ENCODE data around the gene TMOD1.

DNA sequence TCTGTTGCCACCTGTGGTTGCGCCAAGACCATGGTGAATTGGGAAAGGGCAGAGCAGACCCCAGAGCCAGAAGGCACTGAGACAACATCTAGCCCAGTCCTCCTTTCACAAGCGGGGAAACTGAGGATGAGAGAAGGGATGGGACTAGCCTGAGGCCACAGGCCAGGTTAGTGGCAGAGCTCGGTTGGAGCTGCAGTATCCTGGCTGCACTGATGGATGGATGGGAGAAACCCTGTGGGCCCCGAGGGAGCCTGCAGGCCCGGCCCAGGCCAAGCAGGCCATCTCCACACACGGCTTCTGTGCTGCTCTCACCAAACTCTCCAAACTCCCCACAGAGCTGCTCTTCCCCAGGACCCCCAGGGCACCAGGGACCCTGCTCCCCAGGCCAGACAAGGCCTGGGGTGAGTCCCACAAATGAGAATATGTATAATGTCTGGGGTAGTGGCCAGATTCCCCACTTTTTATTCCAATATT is 71.5 kb downstream of the TMOD1 start:
- TF ChIP-seq, protein P1, sequence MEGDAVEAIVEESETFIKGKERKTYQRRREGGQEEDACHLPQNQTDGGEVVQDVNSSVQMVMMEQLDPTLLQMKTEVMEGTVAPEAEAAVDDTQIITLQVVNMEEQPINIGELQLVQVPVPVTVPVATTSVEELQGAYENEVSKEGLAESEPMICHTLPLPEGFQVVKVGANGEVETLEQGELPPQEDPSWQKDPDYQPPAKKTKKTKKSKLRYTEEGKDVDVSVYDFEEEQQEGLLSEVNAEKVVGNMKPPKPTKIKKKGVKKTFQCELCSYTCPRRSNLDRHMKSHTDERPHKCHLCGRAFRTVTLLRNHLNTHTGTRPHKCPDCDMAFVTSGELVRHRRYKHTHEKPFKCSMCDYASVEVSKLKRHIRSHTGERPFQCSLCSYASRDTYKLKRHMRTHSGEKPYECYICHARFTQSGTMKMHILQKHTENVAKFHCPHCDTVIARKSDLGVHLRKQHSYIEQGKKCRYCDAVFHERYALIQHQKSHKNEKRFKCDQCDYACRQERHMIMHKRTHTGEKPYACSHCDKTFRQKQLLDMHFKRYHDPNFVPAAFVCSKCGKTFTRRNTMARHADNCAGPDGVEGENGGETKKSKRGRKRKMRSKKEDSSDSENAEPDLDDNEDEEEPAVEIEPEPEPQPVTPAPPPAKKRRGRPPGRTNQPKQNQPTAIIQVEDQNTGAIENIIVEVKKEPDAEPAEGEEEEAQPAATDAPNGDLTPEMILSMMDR (IDR thresholded peaks at IDR 0.05): no peak
- TF ChIP-seq POLR2A (IDR thresholded peaks at IDR 0.05) (no peak), EP300 (IDR thresholded peaks at IDR 0.05) (no peak)
